ENCODE results near the gene PLCB1. TPM values are rescaled to one million over a fixed set of nuclear protein-coding genes. Genes with fewer than 3 reads are reported as not detected.

Gene PLCB1
- total RNA-seq, 1 donor, result 13.4 TPM

DNA sequence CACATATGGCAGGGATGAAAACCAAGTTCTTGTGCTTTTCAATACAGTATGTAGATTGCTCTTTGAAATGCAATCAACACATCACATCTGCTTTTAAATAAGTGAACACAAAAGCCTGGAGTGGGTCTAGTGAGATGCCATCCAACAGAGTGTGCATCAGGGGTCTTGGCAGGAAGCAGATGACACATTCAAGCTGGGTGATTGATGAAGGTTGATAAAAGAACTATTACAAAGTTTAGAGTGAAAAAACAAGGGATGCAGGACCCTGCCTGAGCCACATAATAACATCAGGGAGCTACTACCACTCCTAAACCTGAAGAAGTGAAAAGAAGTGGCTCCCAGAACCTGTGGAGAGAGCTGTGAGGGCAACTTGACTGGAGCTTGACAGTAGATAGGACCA, 16.6 kb upstream of the PLCB1 start:
- H3K4me1 ChIP-seq (ENCODE audit: insufficient read depth, low read length), result peaks cover 8% of the 10 kb centered on the region
- no peak overlapping the region for H3K4me2 ChIP-seq (ENCODE audit: insufficient read depth, low read length)
- H3K4me3 ChIP-seq (ENCODE audit: insufficient read depth, low read length), result no peak overlapping the region
- H3K27ac ChIP-seq (ENCODE audit: low read depth, low read length), result no peak overlapping the region
- TF ChIP-seq, protein P1, sequence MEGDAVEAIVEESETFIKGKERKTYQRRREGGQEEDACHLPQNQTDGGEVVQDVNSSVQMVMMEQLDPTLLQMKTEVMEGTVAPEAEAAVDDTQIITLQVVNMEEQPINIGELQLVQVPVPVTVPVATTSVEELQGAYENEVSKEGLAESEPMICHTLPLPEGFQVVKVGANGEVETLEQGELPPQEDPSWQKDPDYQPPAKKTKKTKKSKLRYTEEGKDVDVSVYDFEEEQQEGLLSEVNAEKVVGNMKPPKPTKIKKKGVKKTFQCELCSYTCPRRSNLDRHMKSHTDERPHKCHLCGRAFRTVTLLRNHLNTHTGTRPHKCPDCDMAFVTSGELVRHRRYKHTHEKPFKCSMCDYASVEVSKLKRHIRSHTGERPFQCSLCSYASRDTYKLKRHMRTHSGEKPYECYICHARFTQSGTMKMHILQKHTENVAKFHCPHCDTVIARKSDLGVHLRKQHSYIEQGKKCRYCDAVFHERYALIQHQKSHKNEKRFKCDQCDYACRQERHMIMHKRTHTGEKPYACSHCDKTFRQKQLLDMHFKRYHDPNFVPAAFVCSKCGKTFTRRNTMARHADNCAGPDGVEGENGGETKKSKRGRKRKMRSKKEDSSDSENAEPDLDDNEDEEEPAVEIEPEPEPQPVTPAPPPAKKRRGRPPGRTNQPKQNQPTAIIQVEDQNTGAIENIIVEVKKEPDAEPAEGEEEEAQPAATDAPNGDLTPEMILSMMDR (IDR thresholded peaks at IDR 0.05; ENCODE audit: extremely low read depth, low read depth, low read length), result no peak
- H3K27me3 ChIP-seq (ENCODE audit: insufficient read depth, low read length), result no peaks in the 10 kb centered on the region
- H2AFZ ChIP-seq (ENCODE audit: low read length), result no peak overlapping the region
- H3K9me3 ChIP-seq (ENCODE audit: low read depth, low read length), result no peaks in the 10 kb centered on the region
- H3K36me3 ChIP-seq (ENCODE audit: insufficient read depth, low read length), result no peaks in the 10 kb centered on the region
- DNase-seq (ENCODE audit: insufficient read length, low spot score, missing footprints), result no peak
- H4K20me1 ChIP-seq (ENCODE audit: insufficient read depth, low read length), result no peaks in the 10 kb centered on the region
- no peaks in the 10 kb centered on the region for H3K79me2 ChIP-seq (ENCODE audit: insufficient read depth, low read length)

DNA sequence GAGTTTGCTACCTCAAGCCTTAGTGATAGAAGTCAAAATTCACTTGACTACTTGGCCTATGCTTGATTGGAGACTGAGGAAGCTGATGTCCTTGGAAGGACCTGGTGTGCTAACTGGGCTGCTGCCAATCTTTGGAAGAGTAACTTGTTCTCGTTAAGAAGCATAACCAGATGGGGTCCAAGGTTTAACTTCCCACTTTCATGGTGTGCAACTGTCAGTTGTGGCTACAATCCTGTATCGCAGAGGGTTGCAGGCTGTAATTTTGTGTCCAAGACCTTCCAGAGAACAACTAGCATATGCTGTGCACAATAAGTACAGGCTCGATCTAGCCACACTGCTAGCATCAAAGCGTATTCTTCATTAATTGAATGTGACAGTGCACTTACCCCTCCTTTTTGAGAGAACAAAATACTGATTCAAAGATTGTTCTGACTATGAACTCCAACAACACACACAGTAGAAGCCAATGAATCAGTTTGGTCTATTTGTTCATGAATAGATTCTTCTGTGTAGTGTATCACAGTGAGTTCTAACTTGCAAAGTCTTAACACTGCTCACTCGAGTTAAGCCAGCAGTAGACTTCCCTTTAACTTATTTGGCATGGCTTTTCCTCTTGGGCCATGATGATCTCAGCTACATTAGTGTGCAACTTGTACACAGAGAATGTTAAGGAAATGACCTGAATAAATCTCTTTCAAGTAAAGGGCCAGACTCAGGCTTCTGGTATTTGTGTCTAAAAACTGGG, 15.8 kb upstream of the PLCB1 start:
- Histone ChIP-seq H3K4me1 (ENCODE audit: insufficient read depth, low read length) (peaks cover 8% of the 10 kb centered on the region), H3K9me3 (ENCODE audit: low read depth, low read length) (no peaks in the 10 kb centered on the region), H3K4me3 (ENCODE audit: insufficient read depth, low read length) (no peak overlapping the region), H3K27me3 (ENCODE audit: insufficient read depth, low read length) (no peaks in the 10 kb centered on the region), H3K79me2 (ENCODE audit: insufficient read depth, low read length) (no peaks in the 10 kb centered on the region), H4K20me1 (ENCODE audit: insufficient read depth, low read length) (no peaks in the 10 kb centered on the region), H2AFZ (ENCODE audit: low read length) (no peak overlapping the region), H3K36me3 (ENCODE audit: insufficient read depth, low read length) (no peaks in the 10 kb centered on the region), H3K27ac (ENCODE audit: low read depth, low read length) (no peak overlapping the region), H3K4me2 (ENCODE audit: insufficient read depth, low read length) (no peak overlapping the region)
- TF ChIP-seq, protein P1 (IDR thresholded peaks at IDR 0.05; ENCODE audit: extremely low read depth, low read depth, low read length), result no peak
- DNase-seq (ENCODE audit: insufficient read length, low spot score, missing footprints), result peak; percentile 73

DNA sequence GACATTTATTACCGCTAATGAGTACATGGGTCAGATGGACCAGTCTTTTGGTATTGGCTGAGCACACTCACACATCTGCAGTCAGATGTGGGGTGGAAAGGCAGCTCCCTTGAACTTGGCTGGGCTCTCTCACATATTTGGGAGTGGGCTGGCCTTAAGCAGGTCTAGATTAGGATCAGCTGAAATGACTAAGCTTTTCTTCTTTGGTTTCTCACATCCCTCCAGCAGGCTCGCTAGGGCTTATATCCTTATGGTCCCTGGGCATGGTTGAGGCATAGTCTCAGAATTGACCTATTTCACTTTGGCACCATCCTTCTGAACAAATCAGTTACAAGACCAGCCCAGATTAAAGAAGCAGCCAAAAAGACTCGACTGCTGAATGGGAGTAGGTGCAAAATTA, 14.4 kb upstream of the PLCB1 start:
- no peak overlapping the region for H3K27ac ChIP-seq (ENCODE audit: low read depth, low read length)
- no peaks in the 10 kb centered on the region for H4K20me1 ChIP-seq (ENCODE audit: insufficient read depth, low read length)
- no peaks in the 10 kb centered on the region for H3K27me3 ChIP-seq (ENCODE audit: insufficient read depth, low read length)
- no peaks in the 10 kb centered on the region for H3K36me3 ChIP-seq (ENCODE audit: insufficient read depth, low read length)
- H2AFZ ChIP-seq (ENCODE audit: low read length), result no peak overlapping the region
- no peak overlapping the region for H3K4me2 ChIP-seq (ENCODE audit: insufficient read depth, low read length)
- no peak overlapping the region for H3K4me3 ChIP-seq (ENCODE audit: insufficient read depth, low read length)
- DNase-seq (ENCODE audit: insufficient read length, low spot score, missing footprints), result no peak
- peaks cover 8% of the 10 kb centered on the region for H3K4me1 ChIP-seq (ENCODE audit: insufficient read depth, low read length)
- TF ChIP-seq, protein P1 (IDR thresholded peaks at IDR 0.05; ENCODE audit: extremely low read depth, low read depth, low read length), result no peak
- H3K9me3 ChIP-seq (ENCODE audit: low read depth, low read length), result no peaks in the 10 kb centered on the region
- H3K79me2 ChIP-seq (ENCODE audit: insufficient read depth, low read length), result no peaks in the 10 kb centered on the region

DNA sequence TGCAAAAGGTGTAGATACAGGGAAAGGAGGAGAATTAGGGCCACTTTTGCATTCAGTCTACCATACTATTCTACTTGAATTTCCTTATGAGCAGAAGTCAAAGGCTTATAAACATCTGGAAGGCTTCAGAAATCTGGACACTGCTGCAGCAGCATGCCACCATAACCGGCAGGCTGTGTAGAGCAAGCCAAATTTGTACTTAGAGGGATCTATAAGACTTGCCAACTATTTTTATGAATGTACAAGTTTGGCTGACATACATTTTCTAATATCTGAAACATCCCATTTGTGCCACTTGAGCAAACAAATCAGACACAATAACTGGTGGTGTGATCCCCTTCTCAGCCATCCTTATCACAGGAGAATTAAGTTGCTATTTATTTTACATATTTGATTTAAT, 14.0 kb upstream of the PLCB1 start:
- Histone ChIP-seq H3K79me2 (ENCODE audit: insufficient read depth, low read length) (no peaks in the 10 kb centered on the region), H3K4me2 (ENCODE audit: insufficient read depth, low read length) (no peak overlapping the region), H3K36me3 (ENCODE audit: insufficient read depth, low read length) (no peaks in the 10 kb centered on the region), H3K27ac (ENCODE audit: low read depth, low read length) (no peak overlapping the region), H3K4me1 (ENCODE audit: insufficient read depth, low read length) (peaks cover 8% of the 10 kb centered on the region), H4K20me1 (ENCODE audit: insufficient read depth, low read length) (no peaks in the 10 kb centered on the region), H2AFZ (ENCODE audit: low read length) (no peak overlapping the region), H3K4me3 (ENCODE audit: insufficient read depth, low read length) (no peak overlapping the region), H3K9me3 (ENCODE audit: low read depth, low read length) (no peaks in the 10 kb centered on the region), H3K27me3 (ENCODE audit: insufficient read depth, low read length) (no peaks in the 10 kb centered on the region)
- DNase-seq (ENCODE audit: insufficient read length, low spot score, missing footprints), result no peak
- TF ChIP-seq, protein P1 (IDR thresholded peaks at IDR 0.05; ENCODE audit: extremely low read depth, low read depth, low read length), result no peak
